GM23338 (cell line): ENCODE measurements around the gene LRRC8B. TPM values are rescaled to one million over a fixed set of nuclear protein-coding genes. Genes with fewer than 3 reads are reported as not detected.

Experiments used
- ATAC-seq: fragments of 200-7000 bp; cut with Tn5 transposase; 3 replicates; pipeline ENCODE4 v1.9.1; 2020
- DNase-seq: peaks from one replicate; pipeline ENCODE4 v3.0.0-alpha.2; 2015; ENCODE audit warnings: low spot score
- H2AFZ ChIP-seq: fragments of 200-600 bp; sonication (generic); 2 replicates; pipeline ENCODE4 v1.8.0; 2016; ENCODE audit warnings: antibody characterized with exemption, mild to moderate bottlenecking, moderate library complexity
- H3F3A ChIP-seq: fragments of 200-600 bp; sonication (generic); replicated peaks from 2 replicates; pipeline ENCODE4 v1.8.0; 2017; ENCODE audit warnings: antibody characterized with exemption, mixed run types, low read depth
- H3K27ac ChIP-seq: fragments of 200-600 bp; sonication (generic); 2 replicates; pipeline ENCODE4 v1.6.1; 2016; ENCODE audit warnings: low read depth
- H3K27me3 ChIP-seq: fragments of 200-600 bp; sonication (generic); 2 replicates; pipeline ENCODE4 v1.8.0; 2016; ENCODE audit warnings: mild to moderate bottlenecking, mixed run types, moderate library complexity; ENCODE audit not compliant: insufficient read depth
- H3K36me3 ChIP-seq: fragments of 200-600 bp; sonication (generic); 2 replicates; pipeline ENCODE4 v1.8.0; 2016; ENCODE audit warnings: mild to moderate bottlenecking; ENCODE audit not compliant: insufficient read depth
- H3K4me1 ChIP-seq: fragments of 200-600 bp; sonication (generic); 2 replicates; pipeline ENCODE4 v1.8.0; 2016; ENCODE audit warnings: mild to moderate bottlenecking, moderate library complexity; ENCODE audit not compliant: insufficient read depth
- H3K4me2 ChIP-seq: fragments of 200-600 bp; sonication (generic); 2 replicates; pipeline ENCODE4 v1.7.1; 2017; ENCODE audit warnings: mixed run types
- H3K4me3 ChIP-seq: fragments of 200-600 bp; sonication (generic); 2 replicates; pipeline ENCODE4 v1.6.1; 2016; ENCODE audit warnings: mixed run types
- H3K79me2 ChIP-seq: fragments of 200-600 bp; sonication (generic); replicated peaks from 2 replicates; pipeline ENCODE4 v1.8.0; 2017; ENCODE audit warnings: mild to moderate bottlenecking; ENCODE audit not compliant: insufficient read depth
- H3K9me2 ChIP-seq: fragments of 200-600 bp; sonication (generic); 2 replicates; pipeline ENCODE4 v1.8.0; 2017; ENCODE audit not compliant: insufficient read depth
- H4K20me1 ChIP-seq: fragments of 200-600 bp; sonication (generic); replicated peaks from 2 replicates; pipeline ENCODE4 v1.8.0; 2017; ENCODE audit warnings: mild to moderate bottlenecking; ENCODE audit not compliant: insufficient read depth
- H3K27ac Mint-ChIP-seq: 2 replicates; pipeline ENCODE4 v1.8.0; 2020; ENCODE audit warnings: inconsistent platforms, mild to moderate bottlenecking, moderate library complexity, mixed read lengths
- H3K27me3 Mint-ChIP-seq: 3 replicates; pipeline ENCODE4 v1.8.0; 2022; ENCODE audit warnings: low read depth, mild to moderate bottlenecking, moderate library complexity, mixed read lengths, inconsistent platforms; ENCODE audit not compliant: insufficient read depth, poor library complexity
- H3K36me3 Mint-ChIP-seq: 3 replicates; pipeline ENCODE4 v1.8.0; 2021; ENCODE audit warnings: low read depth, mild to moderate bottlenecking, inconsistent platforms, moderate library complexity, mixed read lengths
- H3K4me1 Mint-ChIP-seq: 3 replicates; pipeline ENCODE4 v1.8.0; 2020; ENCODE audit warnings: mild to moderate bottlenecking, inconsistent platforms, mixed read lengths
- H3K4me3 Mint-ChIP-seq: 3 replicates; pipeline ENCODE4 v1.8.0; 2021; ENCODE audit warnings: moderate library complexity, mild to moderate bottlenecking, inconsistent platforms, mixed read lengths
- H3K9me3 Mint-ChIP-seq: 3 replicates; pipeline ENCODE4 v1.8.0; 2020; ENCODE audit warnings: moderate library complexity, mild to moderate bottlenecking, inconsistent platforms, mixed read lengths
- CREB1 ChIP-seq: fragments of 250-450 bp; sonication (Bioruptor Pico); IDR thresholded peaks from 2 replicates; pipeline ENCODE4 v1.5.0; 2020; ENCODE audit warnings: low read depth, mild to moderate bottlenecking, moderate library complexity
- JUNB ChIP-seq: IDR thresholded peaks from one replicate; pipeline ENCODE4 v1.6.1; 2016; ENCODE audit warnings: antibody characterized with exemption; ENCODE audit not compliant: unreplicated experiment
- NANOG ChIP-seq: IDR thresholded peaks from 2 replicates; pipeline ENCODE4 v1.6.1; 2016; ENCODE audit warnings: antibody characterized with exemption, borderline replicate concordance
- POLR2AphosphoS5 ChIP-seq: IDR thresholded peaks from 2 replicates; pipeline ENCODE4 v1.6.1; 2016; ENCODE audit warnings: antibody characterized with exemption, low read depth
- ZNF114 ChIP-seq: fragments of 250-450 bp; sonication (Bioruptor Pico); IDR thresholded peaks from 2 replicates; pipeline ENCODE4 v1.5.0; 2020; ENCODE audit warnings: mild to moderate bottlenecking, moderate library complexity
- ZNF462 ChIP-seq: fragments of 250-450 bp; sonication (Bioruptor Pico); IDR thresholded peaks from 2 replicates; pipeline ENCODE4 v1.5.0; 2020; ENCODE audit warnings: mild to moderate bottlenecking, moderate library complexity
- polyA plus RNA-seq: library from polyadenylated mRNA; unstranded; fragments of >200 nt; fragmentation: Nextera tagmentation; extraction: Ambion mirVana; gene quantifications from 2 replicates; pipeline ENCODE4 v1.2.1, GENCODE V29; 2016
- total RNA-seq: library from RNA; depleted of rRNA; stranded (reverse); fragments of >200 nt; shearing (Covaris generic); gene quantifications from 2 replicates; pipeline ENCODE4 v1.2.3, GENCODE V29; 2014
- TF ChIP-seq, protein P1 (sequence below), 2 experiments: fragments of 200-600 bp in 1 of 2; sonication (generic) in 1 of 2; conservative IDR thresholded peaks; 2 replicates each; pipeline versions ENCODE4 v1.5.1 to v1.6.1; 2016 to 2017; ENCODE audit warnings: antibody characterized with exemption in 2 of 2, low read depth in 2 of 2, mild to moderate bottlenecking in 2 of 2, moderate library complexity in 1 of 2
- TF ChIP-seq, protein P2 (sequence below): IDR thresholded peaks from one replicate; pipeline ENCODE4 v1.6.1; 2018; ENCODE audit warnings: antibody characterized with exemption; ENCODE audit not compliant: unreplicated experiment

Gene LRRC8B
- total and polyA plus RNA-seq, 2 experiments from 2014 or later: 9.0 to 26.5 TPM

DNA sequence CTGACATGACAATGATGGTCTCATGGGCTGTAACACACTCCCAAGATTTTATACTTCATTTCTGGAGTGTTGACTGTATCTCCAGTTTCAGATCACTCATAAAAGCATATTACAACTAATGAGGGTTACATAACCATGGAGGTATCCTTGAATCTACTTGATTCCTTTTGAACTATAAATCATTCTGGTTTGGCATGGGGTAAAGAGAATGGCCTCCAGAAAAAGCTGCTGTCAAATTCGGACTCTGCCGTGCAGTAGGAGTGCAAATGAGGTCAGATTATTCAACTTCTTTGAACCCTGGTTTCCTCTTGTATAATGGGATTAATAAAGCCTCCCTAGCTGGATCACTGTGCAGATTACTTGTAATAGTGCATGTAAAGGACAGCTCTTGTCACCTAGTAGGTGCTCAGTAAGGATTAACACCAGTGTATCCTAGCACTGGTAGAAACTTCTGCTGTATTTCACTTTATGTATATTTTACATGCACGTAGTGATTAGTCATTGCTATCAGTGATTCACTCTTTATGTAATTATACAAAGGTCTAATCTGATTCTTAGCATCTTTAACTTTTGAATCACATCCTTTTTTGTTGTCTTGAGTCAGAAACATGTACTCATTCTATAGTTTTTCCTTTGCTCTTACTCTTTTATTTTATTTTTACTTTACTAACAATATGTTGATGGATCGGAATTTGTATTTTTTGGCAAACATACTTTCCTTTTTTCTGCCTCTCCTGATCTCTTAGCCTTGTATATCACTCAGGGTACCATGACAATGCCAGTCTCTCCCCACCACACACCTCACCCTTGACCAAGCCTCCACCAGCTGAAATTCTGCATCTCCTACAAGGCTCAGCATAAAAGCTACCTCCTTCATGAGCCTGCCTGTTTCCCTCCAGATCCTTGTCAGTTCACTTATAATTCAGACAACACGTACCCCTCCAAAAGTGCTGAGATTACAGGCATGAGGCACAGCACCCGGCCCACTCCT, 111.5 kb downstream of the LRRC8B start (continued):
- TF ChIP-seq, protein P1, sequence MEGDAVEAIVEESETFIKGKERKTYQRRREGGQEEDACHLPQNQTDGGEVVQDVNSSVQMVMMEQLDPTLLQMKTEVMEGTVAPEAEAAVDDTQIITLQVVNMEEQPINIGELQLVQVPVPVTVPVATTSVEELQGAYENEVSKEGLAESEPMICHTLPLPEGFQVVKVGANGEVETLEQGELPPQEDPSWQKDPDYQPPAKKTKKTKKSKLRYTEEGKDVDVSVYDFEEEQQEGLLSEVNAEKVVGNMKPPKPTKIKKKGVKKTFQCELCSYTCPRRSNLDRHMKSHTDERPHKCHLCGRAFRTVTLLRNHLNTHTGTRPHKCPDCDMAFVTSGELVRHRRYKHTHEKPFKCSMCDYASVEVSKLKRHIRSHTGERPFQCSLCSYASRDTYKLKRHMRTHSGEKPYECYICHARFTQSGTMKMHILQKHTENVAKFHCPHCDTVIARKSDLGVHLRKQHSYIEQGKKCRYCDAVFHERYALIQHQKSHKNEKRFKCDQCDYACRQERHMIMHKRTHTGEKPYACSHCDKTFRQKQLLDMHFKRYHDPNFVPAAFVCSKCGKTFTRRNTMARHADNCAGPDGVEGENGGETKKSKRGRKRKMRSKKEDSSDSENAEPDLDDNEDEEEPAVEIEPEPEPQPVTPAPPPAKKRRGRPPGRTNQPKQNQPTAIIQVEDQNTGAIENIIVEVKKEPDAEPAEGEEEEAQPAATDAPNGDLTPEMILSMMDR (conservative IDR thresholded peaks at IDR 0.05; ENCODE audit: low read depth in 2 of 2): no peak
- TF ChIP-seq CREB1 (CRISPR knock-in tag) (no peak), NANOG (no peak), ZNF114 (CRISPR knock-in tag) (no peak), JUNB (no peak)

GRCh38 chr1:89637496-89637895, 112.9 kb downstream of the LRRC8B start:
- Histone ChIP-seq H3K36me3 (no peaks in the 10 kb centered on the region), H3K27me3 (peaks cover 33% of the 10 kb centered on the region), H3K27ac (no peak overlapping the region), H2AFZ (no peak overlapping the region), H3K4me3 (no peak overlapping the region), H4K20me1 (no peaks in the 10 kb centered on the region), H3K4me1 (peaks cover 12% of the 10 kb centered on the region), H3K4me2 (no peak overlapping the region), H3K9me2 (no peaks in the 10 kb centered on the region), H3F3A (no peaks in the 10 kb centered on the region), H3K79me2 (no peaks in the 10 kb centered on the region)
- Mint-ChIP-seq H3K36me3 (no peaks in the 10 kb centered on the region), H3K27me3 (peaks cover 13% of the 10 kb centered on the region), H3K27ac (no peak overlapping the region), H3K9me3 (no peaks in the 10 kb centered on the region), H3K4me1 (peaks cover 10% of the 10 kb centered on the region), H3K4me3 (no peak overlapping the region)
- no peak for ATAC-seq
- TF ChIP-seq POLR2AphosphoS5 (no peak), CREB1 (CRISPR knock-in tag) (no peak), ZNF114 (CRISPR knock-in tag) (no peak), ZNF462 (CRISPR knock-in tag) (no peak)
- TF ChIP-seq, protein P2, sequence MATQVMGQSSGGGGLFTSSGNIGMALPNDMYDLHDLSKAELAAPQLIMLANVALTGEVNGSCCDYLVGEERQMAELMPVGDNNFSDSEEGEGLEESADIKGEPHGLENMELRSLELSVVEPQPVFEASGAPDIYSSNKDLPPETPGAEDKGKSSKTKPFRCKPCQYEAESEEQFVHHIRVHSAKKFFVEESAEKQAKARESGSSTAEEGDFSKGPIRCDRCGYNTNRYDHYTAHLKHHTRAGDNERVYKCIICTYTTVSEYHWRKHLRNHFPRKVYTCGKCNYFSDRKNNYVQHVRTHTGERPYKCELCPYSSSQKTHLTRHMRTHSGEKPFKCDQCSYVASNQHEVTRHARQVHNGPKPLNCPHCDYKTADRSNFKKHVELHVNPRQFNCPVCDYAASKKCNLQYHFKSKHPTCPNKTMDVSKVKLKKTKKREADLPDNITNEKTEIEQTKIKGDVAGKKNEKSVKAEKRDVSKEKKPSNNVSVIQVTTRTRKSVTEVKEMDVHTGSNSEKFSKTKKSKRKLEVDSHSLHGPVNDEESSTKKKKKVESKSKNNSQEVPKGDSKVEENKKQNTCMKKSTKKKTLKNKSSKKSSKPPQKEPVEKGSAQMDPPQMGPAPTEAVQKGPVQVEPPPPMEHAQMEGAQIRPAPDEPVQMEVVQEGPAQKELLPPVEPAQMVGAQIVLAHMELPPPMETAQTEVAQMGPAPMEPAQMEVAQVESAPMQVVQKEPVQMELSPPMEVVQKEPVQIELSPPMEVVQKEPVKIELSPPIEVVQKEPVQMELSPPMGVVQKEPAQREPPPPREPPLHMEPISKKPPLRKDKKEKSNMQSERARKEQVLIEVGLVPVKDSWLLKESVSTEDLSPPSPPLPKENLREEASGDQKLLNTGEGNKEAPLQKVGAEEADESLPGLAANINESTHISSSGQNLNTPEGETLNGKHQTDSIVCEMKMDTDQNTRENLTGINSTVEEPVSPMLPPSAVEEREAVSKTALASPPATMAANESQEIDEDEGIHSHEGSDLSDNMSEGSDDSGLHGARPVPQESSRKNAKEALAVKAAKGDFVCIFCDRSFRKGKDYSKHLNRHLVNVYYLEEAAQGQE: no peak
- DNase-seq: no peak
